ENCODE results near the gene PIP4K2B. TPM values are rescaled to one million over a fixed set of nuclear protein-coding genes. Genes with fewer than 3 reads are reported as not detected.
A peak's percentile ranks its signal among the peaks of the same experiment; 100 is the strongest.

The PIP4K2B gene
- polyA plus RNA-seq, 1 donor: 72.5 TPM

DNA sequence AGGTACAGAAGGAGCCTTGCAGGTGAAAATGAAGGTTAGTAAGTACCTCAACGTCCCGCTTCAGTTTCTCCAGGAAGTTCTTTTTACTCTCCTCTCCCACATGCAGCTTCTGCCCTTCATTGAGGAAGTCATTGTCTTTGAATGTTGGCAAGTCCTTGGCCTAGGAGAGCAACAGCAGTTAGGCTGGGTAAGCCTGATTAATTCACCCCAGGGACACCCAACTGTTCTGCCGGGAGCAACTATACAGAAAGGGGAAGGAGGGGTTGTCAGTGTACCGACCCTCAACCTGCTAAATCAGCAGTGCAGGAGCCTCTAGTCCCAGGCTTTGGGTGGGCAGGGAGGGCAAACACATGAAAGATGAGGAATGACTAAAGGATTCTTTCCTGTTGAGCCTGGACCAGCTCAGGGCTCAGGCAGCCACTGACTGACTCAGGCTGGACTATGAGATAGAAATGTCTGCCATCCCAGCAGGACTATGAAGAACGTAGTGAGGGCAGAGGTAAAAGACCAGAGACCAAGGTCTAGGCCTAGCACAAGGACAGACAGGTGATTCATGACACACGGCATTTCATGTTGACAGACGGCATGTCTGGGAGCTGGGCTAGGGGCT lies 21.6 kb downstream of the PIP4K2B start:
- DNase-seq: no peak

DNA sequence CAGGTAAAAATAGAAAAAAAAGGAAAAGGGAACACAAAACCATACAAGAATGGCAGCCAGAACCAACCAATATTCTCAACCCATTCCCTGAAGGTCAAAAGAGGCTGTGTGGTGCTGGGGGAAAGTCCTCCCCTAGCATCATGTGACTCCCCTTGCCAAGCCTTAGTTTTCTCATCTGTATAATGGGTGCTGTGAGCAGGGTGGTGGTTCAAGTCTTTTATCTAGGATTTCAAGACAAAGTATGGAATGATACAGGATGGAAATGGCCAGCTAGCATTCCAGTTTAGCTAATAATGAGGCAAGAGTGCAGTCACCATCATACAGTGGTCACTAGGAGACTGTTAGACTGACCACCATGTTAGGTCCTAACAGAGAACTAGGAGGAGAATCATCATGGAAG lies 26.1 kb downstream of the PIP4K2B start:
- no peak for DNase-seq

GRCh38 chr17:38768417-38768816 lies 30.9 kb downstream of the PIP4K2B start:
- no peak for DNase-seq

DNA sequence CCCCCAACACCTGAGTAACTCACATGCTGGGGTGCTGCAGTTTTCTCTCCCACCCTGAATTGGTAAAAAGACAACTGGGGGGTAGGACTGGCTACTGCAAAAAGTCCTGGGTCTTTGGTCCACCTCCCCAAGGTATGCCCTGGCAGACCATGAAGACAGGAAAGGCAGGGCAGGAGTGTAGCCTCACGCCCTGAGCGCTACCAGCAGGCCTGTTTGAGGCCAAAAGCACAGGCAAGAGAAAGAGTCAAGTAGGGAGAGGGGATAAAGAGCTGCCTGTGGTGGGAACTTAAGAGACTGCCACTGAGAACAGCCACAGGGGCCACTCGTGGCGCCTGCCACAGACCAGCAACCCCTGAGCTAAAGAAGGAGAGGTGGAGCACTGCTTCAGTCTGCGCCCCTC lies 33.0 kb downstream of the PIP4K2B start:
- DNase-seq: no peak

DNA sequence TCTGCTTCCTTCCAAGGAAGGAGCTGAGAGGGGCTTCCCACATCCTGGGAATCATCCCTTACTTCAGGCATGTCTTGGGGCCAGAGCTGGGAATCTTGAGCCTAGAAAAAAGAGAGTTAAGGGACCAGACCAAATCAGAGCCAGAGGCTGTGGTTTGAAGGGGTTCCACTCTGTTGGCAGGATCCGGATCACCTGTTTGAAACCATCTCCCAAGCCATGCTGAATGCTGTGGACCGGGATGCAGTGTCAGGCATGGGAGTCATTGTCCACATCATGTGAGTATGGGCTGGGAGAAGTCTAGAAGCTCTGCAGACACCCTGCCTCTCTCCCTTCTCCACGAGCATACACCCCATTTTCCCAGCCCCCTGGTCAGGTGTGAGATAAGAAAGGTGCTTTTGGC lies 37.1 kb downstream of the PIP4K2B start:
- no peak for DNase-seq

GRCh38 chr17:38761612-38762011 lies 37.7 kb downstream of the PIP4K2B start:
- no peak for DNase-seq

DNA sequence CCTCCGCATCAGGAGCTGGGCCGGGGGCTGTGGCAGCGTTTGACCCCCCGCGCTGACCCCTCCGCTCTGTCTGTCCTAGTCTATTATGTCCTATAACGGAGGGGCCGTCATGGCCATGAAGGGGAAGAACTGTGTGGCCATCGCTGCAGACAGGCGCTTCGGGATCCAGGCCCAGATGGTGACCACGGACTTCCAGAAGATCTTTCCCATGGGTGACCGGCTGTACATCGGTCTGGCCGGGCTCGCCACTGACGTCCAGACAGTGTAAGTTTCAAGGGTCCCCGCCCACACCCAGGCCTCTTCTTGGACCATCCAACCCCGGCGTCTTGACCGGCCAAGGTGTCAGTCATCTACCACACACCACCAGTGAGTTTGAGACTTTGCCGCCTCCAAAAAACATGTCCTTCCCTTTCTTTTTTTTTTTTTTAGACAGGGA lies 46.3 kb downstream of the PIP4K2B start:
- DNase-seq: no peak

GRCh38 chr17:38752308-38753070 lies 46.9 kb downstream of the PIP4K2B start, which contains the start of gene PSMB3:
PSMB3 (plus strand) TSS chr17:38752741; CDS start chr17:38752827, 86 bp downstream.
- DNase-seq: peak; percentile 98

DNA sequence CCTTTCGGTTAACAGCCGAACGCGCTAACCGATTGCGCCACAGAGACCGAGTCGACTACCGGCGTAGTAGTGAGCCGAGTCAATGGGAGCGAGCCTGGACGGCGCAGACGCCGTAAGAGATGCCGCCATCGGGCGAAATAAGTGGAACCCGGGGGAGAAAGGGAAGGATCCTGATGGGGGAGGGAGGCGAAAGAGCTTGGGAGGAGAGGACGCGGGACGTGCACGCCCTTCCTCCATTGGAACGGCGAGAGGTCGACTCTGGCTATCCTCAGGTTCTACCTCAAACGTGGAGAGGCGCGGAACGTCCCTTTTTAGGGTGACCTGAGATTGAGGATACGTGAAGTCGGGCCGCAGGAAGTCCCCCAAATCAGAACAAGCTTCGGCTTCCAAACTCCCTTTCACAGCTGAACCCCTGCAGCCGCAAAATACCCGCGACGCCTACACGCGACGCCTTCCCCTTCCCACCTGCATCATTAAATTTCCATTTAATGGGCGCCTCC lies 47.5 kb downstream of the PIP4K2B start:
- DNase-seq: peak; percentile 91

DNA sequence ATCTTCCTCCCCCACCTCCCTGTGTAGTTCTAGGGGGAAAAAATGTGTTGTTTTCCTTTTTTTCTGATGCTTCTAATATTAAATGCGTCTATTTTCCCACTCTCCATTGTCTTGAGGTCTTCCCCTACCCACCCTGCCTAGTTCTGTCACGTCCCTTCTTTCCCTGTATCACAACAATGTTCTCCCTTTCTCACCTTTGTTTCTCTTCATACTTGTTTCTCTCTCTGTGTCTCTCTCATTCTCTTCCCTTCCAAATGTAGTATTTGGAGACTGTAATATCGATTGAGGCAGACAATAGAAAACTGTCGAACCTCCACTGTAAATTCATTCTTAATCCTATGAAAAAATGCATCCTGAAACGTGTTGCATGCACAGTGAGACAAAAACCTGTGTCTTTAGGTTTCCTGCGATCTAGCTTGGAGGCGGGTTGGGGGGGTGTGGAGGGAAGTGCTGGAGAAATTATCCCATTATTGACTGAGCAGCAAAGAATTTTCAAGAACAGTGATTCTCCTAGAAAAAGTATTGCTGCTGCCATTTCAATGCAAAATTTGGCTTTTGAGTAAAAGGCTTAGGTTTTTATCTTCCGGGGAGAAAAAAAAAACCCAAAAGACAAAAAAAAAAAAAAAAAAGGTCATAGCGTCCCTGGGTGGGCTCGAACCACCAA lies 48.1 kb downstream of the PIP4K2B start:
- DNase-seq: no peak

DNA sequence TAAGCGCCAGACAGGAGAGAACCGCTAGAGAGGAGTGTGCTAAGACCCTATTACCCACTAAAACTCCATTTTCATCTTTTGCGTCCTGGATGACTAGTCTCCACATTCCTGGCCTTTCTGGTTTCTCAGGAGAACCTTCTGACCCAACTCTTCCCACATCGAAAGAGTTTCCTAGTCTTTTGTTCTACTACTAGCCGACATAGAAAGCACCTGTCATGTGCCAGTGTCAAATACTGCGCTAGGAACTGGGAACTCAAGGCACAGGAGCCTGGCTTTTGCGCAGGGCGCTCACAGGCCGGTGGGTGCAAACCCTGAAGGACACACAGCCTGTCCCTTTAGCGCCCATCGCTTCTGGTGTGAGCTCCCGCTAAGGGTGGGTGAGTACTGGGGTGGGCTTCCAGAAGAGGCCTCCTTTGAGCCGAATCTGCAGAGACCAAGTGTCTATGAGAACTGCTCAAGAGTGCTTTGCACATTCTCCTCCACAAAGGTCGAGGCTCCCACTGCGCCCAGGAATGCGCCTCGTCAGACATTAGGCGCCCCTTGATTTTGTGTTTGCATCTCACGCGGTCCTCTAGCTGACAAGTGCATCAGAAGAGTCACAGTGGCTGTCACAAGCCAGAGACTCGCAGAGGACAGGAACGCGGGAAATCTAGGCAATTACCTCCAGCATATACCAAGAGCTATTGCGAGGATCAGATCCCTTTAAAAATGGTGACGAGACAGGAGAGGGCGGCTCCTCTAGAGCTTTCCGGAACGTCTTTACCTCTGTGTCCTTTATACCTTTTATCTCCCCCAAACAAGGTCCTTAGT lies 48.8 kb downstream of the PIP4K2B start:
- DNase-seq: no peak

DNA sequence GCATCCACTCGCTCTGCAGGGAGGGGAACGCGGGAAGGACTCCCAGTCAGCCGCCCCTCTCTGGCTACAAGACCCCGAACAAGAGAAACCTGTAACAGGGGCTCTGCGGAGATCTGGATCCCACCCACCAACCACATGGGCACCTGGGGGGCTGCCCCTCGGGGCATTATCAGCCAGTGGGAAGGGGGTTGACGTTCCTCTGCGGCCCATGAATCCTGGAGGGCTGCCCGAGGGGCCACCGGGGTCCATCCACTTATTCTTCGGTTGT lies 49.4 kb downstream of the PIP4K2B start:
- no peak for DNase-seq

DNA sequence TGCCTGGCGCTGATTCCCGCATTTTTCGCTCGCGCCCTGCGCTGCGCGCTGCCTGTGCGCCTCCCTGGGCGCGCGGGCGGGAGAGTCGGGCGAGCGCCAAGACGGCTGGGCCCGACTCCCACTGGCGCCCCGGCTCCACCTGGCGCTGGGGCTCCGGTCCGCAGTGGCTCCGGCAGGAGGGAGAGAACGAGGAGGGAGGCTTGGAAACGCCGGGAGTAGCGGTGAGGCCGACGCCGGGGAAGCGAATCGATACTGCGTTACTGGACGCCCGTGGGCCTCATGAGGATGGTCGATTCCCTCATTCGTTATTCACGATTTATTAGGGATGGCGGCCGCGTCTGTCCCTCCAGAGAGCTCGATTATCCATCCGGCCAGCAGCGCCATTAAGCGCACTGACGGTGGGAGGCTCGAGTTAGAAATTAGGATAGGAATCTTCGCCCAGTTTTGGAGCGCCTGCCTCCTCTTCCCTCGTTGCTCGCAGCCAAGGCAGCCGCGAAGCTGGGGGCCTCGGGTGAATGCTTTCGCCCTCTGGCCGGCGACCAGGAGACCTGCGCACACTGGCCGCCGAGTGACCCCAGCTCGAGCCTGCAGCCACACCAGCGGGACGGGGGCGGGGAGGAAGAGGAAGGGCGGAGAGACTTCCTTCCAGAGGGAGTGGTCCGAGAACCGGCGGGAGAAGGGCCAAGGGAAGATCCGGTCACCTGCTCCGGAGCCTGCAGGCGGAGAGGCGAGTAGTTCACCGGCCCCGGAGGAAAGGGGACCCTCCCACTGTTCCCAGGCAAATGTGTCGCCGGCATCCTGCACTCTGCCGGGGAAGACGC lies 49.9 kb downstream of the PIP4K2B start:
- DNase-seq: peak; percentile 84

- DNase-seq: no peak
These were observed 50.5 kb downstream of the PIP4K2B start for GRCh38 chr17:38748892-38749222.

- DNase-seq: peak; percentile 91
These were observed 51.0 kb downstream of the PIP4K2B start, which contains the start of gene PCGF2 for GRCh38 chr17:38748149-38748891. PCGF2 (minus strand) TSS chr17:38748336; CDS start chr17:38740402, 7,934 bp downstream.

DNA sequence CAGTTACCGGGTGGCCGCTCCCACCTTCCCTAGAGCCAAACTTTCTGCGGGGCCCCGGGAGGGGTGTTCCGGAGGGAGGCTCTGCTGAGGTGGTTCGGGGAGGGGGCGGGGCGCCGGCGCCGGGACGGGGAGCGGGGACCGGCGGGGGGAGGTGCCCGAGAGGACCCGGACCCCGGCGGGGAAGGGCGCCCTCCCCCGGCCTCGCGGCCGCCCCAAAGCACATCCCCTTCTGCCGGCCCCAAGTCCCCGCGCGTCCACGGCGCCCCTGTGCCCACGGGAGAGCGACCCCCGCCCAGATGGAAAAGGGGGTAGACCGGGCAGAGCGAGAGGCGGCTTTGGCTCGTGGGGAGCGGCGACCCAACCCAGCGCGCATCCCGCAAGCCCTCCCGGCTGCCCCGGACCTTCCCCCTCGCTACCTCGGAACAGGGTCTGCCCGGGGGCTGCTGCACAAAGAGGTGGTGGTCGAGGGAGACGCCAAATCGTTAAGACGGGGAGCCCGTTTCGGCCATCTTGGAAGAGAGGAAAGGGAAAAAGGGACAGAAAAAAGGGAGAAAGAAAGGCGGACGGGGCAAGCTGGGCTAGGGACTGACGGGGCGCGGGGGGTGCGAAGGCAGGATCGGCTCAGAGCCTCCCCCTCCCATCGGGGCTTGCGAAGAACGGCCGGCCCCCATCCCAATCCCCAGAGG lies 51.8 kb downstream of the PIP4K2B start:
- peak; percentile 48 for DNase-seq

DNA sequence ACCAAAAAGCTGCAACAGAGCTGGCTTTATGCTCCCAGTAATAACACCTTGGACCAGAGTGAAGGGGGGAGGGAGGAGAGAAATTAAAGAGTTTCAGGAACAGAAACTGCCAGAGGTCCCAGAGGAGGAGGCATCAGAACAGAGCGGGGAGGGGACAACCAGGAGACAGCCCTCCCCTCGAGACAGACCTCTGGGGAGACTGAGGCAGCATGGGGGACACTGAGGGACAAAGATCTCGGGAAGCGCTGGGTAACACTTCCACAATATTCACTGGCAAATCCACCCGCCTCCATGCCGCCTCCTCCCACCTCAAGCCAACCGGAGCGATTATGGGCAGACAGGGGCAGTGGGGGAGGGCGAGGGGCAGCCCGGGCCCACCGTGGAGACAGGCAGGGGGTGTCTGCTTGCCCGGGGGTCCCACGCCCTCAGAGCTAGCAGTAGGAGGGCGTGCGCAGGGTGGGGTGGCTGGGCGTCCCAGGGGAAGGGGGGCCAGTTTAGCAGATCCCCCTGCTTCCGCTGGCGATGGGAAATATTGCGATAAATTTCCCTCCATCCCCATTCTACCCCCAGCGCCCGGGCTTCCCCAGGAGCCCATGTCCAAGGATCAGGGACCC lies 52.4 kb downstream of the PIP4K2B start:
- no peak for DNase-seq

DNA sequence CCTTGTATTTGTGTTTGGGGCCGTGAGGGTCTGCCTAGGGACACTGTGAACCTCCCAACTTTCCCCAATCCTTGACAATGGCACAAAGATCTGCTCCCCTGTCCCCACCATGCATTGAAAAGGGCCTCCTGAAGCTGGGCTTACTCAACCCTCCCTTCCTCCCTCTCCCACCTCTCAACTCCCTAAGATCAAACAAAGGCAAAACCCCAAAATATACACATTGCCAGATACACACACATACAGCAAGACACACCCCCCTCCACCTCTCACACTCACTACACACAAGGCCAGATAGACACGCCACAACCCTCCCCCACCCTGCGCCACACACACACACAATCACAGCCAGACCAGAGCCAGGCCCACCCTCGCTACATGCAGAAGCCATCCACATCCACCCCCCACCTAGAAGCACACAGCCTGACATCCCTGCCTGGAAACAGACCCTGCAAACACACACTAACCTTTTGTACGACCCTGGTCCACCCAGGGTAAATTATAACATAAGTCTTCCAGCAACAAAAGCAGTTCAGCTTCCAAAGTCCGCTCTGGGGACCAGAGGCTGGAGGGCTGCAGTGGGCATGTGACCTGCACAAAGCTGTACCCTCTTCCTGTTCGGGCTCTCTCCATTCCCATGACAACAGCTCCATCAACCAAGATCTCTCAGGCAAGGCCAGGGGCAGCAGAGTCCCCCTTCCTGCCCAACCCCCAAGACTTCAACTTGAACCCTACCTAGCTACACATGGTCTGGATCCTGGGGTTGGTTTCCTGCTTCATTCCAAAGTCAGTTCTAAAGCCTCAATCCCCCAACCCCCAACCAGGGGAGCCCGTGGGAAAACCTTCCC lies 53.1 kb downstream of the PIP4K2B start:
- DNase-seq: no peak

DNA sequence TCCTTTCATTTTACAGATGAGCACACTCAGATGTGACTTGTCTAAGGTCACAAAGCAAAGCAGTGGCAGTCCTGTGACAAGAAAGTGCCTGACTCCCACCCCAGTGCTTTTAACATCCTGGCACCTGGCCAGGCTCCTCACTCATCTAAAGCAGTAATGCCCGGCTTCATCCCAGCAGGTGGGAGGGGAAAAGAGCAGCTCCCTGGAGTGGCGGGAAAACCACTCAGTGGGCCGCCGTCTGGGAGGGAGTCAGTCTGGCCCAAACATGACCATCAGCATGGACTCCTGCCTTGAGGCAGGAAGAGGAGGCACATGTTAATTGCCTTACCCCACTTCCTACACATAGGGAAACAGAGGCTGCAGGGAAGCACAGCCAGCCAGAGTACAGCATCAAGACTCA lies 53.8 kb downstream of the PIP4K2B start:
- no peak for DNase-seq
